PC-3 (cell line): ENCODE data around the gene LRRC58.

Experiments used
- CTCF ChIP-seq: fragments of 300-600 bp; sonication (generic); conservative IDR thresholded peaks from 2 replicates; pipeline ENCODE4 v1.5.1; 2017; ENCODE audit warnings: antibody characterized with exemption, low read depth, mild to moderate bottlenecking, low read length
- EZH2phosphoT487 ChIP-seq: fragments of 300-600 bp; sonication (generic); IDR thresholded peaks from 2 replicates; pipeline ENCODE4 v1.6.1; 2018; ENCODE audit warnings: mild to moderate bottlenecking, antibody characterized with exemption, low read length, borderline replicate concordance

DNA sequence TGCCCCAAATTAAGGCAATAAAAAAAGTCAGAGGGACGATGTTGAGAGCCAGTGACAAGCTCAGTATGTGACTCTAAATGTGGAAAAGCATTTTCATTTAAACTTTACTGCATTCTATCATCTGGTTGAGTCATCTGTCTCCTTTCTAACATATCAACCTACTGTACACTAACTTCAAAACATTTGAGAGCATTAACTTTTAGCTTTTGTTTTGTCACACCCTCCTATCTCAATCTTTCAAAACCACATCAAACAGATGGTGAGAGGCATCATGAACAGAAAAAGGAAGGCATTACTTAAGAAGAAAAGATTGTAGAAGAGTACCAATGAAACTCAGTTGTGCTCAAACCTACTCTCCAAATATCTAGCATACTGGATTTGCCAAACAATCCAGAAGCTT, 4.8 kb downstream of the LRRC58 start:
- TF ChIP-seq CTCF: no peak
- no peak for TF ChIP-seq EZH2phosphoT487
